GM21390 (cell line): ENCODE results near the gene CHMP6.

Source experiments
- ATAC-seq: cut with Tn5 transposase; IDR thresholded peaks from one replicate; pipeline ENCODE4 v1.9.1; 2021; ENCODE audit not compliant: unreplicated experiment

The CHMP6 gene

DNA sequence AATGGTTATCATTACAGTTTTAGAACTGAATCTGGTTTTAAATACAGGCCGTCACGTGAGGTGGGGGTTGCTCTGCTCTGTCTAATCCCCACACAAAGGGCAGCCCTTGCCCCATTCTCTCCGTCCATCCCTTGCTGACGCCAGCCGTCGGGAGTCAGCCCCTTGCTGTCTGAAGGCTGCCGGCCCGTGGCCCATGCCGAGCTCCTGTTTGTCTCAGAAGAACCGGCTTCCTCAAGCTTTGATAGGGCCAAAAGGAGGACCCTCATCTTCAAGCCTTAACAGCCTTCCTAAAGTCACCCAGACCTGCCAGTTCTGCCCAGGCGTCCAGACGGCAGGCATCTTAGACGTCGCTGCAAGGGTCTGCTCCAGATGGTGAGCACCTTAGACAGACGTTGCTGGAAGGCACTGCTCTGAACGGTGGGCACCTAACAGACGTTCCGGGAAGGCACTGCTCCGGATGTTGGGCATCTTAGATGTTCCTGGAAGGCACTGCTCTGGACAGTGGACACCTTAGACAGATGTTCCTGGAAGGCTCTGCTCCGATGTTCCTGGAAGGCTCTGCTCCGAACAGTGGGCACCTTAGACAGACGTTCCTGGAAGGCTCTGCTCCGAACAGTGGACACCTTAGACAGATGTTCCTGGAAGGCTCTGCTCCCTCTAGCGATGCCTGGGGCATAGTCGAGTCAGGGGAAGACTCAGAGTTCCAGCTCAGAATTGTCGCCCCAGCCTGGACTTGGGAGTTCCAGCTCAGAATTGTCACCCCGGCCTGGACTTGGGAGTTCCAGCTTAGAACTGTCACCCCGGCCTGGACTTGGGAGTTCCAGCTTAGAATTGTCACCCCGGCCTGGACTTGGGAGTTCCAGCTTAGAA is 35.1 kb upstream of the CHMP6 start:
- ATAC-seq = no peak

DNA sequence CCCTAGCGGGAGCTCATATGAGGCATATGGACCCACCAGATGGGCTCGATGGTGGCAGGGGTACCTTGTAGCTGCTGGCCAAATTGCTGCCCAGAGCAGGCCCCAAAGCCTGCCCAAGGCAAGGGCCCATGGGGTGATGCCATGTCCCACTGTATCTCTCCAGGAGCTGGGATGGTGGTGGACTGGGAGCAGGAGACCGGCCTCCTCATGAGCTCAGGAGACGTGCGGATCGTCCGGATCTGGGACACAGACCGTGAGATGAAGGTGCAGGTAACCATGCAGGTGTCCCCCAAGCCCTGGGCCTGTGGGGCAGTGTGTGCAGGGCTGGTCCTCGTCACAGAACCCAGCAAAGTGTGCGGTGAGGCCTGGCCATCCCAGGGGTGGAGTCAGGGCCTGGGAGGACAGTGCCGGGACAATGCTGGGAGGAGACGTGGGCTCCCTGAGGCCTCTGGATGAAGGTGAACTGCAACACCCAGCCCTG is 34.1 kb upstream of the CHMP6 start:
- ATAC-seq = no peak

DNA sequence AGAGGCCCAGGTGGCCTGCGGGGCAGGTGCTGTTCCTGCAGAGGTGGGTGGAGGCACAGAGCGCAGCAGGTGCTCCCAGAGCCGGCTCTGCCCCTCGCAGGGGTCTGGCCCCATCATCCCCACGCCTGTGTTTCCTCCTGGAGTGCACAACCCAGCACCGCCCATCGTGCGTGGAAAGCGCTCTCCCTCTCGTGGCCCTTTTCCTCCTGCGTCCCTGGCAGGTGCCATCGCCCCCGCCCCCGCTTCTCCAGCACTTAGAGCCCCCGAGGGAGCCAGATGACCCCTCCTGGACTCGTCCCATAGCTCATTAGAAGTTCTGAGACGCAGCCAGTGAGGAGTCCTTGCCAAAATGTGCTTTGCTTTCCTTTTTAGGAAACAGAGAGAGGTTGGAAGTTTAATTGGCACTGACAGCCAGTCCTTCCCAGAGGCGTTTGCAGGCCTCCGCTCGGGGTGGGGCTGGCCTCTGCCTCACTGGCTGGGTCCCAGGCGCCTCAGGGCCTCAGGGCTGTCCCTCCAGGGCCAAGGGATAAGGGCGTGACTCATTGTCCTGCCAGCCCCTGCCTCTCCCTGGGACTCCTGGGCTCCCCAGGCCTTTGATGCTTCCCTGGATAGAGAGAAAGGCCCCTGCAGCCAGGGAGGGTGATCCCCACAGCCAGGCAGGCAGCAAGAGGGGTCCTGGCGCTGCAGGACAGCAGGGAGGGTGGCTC is 32.2 kb upstream of the CHMP6 start:
- no peak for ATAC-seq

DNA sequence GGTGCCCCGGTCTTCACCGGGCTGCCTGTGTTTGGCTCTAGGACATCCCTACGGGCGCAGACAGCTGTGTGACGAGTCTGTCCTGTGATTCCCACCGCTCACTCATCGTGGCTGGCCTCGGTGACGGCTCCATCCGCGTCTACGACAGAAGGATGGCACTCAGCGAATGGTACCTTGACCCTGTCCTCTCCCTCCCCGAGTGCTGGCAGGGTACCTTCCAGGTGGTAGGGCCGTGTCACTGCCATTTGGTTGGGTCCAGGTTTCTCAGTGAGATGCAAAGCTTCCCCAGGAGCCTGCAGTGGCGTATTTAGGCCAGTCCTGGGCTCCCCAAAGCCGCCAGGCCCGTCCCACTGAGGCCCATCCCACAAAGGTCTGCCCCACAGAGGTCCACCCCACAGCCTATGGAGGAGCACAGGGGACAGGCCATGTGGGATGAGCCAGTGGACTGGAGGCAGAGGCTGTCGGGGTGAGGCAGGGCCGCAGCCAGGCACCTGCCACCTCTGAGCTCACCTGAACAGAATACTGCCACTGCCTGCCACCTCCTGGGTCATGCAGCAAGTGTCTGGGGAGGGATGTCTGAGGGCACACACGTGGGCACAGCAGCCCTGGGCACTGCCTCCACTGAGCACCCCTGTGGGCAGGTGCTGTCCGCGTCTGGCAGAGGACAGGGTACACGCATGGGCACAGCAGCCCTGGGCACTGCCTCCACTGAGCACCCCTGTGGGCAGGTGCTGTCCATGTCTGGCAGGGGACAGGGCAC is 31.4 kb upstream of the CHMP6 start:
- no peak for ATAC-seq

DNA sequence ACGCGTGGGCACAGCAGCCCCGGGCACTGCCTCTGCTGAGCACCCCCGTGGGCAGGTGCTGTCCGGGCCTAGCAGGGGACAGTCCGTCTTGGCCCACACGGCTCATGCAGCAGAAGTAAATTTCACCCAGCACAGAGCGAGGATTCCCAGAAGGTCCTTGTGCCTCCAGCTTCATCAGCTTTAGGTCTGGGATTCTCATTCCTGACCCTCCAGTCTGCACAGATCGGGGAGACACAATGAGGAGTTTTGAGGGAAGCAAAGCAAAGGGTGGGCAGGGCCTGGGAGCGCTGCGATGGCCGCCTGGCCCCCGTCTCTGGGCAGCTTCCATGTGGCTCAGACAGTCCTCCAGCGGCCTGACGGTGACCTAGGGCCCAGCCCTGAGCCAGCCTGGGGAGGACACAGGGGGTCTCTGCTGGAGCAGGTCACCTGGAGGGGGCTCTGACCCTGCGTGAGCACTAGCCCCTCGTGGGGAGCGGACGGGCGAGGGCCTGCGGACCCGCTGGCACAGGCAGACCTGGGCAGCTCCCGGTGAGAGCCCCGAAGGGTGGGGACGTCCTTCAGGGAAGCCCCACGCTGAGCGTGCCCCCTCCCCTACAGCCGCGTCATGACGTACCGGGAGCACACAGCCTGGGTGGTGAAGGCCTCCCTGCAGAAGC is 30.7 kb upstream of the CHMP6 start:
- no peak for ATAC-seq

DNA sequence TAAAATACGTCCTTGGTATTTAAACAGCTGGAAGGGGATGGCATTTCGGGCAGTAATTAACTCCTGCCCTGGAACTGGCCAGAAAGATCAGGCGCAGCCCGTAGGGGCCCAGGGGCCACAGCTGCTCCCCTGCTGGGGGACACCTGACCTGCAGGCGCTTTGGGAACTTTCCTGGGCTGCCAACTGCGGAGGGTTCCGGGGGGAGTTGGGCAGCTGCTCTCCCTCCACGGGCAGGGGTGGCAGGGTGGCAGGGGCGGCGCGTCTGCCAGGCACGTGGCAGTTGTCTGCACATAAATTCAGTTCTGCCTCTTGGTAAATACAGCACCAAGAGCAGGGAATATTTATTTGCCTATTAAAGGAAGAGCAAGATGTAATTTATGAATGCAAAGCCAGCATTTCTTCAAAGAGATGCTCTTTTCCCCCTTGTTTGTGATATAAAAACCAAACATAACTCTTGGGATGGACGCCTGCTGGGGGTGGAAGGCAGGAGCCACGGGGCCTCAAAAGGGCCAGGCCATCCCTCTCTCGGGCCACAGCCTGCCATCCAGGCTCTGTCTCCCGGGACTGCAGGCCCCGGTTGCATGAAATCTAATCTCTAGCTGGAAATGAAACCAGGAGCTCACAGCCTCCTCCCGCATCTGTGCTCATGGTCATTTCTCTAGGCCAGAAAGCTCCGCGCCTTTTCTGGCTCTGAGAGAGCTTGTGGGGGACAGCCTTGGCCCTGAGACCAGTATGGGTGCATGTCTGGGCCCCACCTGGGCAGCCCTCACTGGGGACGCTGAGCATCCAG is 29.9 kb upstream of the CHMP6 start:
- no peak for ATAC-seq

DNA sequence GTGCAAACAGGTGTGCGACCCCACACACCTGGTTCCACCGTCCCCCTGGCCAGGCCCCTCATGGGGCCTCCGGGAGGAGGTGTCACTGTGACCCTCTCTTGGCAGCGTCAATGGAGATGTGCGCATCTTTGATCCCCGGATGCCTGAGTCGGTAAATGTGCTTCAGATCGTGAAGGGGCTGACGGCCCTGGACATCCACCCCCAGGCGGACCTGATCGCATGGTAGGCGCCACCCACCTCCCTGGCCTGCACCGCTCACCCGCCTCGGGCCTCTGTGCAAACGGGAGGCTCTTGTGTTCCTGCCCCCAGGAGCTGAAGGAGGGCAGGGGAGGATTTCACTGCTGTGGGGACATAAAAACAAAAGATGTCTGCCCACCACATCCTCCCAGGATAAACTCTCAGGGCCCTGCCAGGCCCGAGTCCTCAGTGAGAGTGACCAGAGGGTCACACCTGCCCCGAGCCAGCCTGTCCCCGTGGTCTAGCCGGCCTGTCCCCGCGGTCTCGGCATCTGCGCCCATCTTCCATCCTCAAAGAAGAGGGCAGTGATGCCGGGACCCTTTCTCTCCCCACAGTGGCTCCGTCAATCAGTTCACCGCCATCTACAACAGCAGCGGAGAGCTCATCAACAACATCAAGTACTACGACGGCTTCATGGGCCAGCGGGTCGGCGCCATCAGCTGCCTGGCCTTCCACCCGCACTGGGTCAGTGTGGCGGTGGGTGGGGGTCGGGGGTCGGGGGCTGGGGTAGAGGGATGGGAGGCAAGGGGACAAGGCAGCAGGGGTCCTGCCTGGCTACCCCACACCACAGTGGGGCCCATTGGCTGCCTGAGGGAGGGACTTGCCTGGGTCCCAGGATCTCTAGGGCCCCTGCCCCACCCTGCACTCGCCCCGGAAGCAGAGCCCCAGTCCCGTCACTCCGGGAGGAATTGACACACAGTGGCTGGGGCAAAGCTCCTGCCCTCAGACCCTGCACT is 29.0 kb upstream of the CHMP6 start:
- ATAC-seq = no peak

DNA sequence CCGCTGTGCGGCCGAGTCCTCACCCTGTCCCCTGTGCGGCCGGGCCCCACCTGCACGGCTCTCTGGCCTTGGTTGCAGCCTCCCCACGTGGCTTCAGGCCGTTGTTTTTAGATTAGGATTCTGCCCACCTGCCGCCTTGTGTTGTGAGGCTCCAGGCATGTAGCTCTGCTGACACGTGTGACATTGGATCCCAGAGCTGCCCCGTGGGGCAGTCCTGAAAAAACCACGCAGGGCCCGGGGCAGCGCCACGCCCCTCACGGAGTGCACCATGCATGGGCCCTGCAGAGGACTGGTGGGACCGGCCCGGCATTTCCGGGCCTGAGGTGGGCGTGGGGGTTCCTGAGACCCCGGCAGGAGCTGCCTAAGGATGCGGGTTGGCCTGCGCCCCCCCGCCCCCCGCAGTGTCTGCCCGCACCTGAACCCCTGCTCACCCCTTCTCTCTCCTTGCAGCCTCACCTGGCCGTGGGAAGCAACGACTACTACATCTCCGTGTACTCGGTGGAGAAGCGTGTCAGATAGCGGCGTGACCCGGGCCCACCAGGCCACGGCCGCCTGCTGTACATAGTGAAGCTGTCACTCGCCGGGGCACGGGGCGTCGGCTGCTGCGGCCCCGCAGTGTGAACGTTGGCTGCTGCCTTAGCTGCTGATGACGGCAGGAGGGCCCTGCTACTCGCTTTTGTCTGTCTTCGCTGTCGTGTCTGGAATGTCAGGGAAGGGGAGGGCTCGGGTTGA is 27.7 kb upstream of the CHMP6 start:
- ATAC-seq = no peak

DNA sequence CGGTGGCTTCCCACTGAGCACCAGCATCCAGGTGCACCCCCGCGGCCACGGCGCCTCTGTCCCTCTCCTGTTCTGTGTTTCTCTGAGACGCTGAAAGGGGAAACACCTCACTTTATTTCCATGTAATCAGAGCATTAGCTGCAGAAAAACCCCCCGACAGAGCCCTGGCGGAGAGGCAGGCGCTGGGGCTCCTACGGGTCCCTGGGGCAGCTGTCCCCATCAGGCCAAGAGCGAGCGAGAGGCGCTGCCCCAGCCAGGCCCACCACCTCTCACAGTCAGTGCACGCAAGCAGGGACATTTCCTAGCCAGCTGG is 27.1 kb upstream of the CHMP6 start:
- ATAC-seq = no peak

DNA sequence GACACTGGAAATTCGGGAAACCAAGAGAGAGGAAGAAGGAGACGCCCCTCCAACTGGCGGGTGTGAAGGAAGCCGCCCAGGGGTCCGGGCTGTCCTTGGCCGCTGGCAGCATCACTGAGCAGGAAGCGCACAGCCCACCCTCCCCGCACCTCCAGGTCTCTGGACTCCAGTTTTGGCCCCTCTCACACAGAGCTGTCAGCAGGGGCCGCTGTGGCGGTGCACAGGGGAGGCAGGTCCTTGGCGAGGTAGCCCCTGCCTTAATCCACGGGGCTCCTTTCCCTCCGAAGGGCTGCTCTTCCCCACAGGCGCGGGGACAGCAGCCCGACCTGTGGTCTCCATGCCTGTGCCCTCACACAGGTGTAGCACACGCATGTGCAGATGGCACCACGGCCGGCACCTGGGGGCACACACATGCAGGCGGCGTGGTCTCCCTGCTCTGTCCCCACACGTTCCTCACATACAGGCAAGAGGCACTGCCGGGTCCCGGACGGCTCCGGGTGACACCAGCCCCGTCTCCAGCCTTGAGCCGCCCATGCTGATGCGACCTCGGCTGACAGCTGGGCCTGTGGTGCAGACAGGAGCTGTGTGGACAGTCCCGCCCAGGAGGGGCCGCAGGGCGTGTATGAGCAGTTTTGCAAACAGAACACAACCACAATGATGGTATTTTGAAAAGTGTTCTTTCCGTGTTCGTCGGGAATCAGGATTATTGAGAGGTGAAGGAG is 26.6 kb upstream of the CHMP6 start:
- ATAC-seq = no peak

DNA sequence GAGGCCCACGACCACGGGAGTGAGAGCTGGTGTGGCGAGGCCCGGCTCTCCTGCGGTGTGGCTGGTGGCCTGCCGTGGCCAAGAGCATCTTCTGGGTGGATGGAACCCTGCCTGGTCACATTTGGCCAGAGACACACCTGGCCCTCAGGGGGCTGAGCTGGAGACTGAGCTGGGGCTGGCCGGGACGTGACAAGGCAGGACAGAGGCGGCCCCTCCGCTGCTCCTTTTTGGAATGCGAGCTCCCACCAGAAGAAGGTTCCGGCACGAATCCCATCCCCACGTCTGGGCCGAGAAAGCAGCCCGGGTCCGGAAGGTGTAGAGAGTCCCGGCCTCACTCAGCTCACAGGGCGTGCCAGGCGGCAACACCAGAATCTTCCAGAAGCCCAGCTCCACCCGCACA is 26.0 kb upstream of the CHMP6 start:
- no peak for ATAC-seq

DNA sequence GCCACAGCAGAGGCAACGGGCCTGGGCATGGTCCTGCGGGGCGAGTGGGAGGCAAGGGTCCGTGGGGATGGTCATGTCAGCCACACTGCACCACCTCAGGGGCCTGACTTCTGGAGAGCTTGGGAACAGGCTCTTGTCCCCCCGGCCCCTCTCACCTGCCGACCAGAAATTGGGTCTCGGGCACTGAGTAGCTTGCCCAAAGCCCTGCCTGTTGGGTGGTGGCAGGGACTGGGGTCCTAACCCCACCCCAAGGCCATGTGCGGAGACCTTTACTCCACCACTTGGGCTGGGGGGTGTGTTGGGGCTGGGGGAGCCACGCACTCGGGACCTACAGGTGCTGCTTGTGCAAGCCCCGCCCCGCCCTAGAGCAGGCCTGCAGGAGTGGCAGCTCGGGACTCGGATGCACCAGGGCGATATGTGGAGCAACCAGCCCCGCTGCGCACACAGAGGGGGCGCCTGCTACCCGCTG is 24.2 kb upstream of the CHMP6 start:
- ATAC-seq = no peak

DNA sequence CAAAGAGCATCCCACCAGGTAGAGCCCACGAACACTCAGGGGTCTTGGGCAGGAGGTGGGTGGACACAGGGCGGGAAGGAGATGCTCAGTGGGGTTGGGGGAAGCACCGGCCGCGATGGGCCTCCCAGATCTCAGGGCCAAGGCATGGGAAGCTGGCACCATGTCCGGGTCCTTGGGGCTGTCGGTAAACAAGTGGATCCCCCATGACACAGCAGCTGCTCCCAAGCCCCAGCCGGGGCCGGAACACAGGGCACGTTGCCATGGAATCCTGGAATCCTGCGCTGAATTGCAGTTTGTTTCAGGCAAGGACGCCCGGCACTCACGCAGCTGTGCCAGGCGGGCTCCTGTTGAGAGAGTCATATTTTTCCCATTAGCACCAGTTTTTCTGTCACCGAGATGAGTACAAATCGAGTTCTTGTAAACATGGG is 23.0 kb upstream of the CHMP6 start:
- ATAC-seq = no peak

DNA sequence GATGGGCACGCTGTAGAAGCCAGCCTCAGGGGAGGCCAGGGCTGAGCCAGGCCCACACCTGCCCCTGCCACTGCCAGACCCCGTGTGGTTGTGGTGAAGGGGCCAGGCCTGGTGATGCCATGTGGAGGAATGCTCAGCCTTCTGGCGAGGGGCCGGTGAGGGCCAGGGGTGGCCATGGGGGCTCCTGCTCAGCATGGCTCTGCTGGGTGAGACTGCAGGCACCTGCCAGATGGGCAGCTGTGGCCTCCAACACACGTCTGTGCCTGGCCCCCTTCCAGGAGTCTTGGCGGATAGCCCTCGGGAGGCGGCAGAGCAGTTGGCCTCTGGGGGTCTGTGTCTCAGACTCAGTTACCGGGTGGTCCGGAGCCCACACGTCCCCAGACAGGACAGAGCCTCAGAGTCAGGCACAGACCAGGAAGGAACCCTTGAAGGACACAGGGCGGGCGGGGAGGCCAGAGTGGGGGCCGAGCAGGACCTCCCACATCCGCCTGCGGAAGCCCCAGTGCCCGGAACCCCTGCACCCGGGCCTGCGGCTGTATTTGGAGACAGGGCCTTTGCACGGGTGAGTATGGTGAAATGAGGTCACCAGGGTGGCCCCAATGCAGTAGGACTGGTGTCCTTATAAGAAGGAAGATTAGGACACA is 22.5 kb upstream of the CHMP6 start:
- no peak for ATAC-seq

DNA sequence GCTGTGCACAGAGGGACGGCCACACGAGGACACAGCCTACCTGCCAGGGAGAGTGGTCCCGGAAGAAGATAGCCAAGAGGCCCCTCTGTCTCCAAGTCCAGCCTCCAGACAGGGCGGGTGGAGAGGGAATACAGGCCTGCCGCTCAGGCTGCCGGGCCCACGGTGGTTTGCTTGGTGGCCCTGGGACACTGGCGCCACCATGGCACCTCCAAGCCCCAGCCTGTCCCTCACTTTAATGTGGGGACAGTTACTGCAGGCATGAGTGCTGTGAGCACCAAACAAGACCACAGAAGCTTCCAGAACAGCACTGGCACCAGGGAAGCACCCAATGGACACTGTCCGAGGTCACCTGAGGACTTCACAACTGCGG is 22.0 kb upstream of the CHMP6 start:
- no peak for ATAC-seq

DNA sequence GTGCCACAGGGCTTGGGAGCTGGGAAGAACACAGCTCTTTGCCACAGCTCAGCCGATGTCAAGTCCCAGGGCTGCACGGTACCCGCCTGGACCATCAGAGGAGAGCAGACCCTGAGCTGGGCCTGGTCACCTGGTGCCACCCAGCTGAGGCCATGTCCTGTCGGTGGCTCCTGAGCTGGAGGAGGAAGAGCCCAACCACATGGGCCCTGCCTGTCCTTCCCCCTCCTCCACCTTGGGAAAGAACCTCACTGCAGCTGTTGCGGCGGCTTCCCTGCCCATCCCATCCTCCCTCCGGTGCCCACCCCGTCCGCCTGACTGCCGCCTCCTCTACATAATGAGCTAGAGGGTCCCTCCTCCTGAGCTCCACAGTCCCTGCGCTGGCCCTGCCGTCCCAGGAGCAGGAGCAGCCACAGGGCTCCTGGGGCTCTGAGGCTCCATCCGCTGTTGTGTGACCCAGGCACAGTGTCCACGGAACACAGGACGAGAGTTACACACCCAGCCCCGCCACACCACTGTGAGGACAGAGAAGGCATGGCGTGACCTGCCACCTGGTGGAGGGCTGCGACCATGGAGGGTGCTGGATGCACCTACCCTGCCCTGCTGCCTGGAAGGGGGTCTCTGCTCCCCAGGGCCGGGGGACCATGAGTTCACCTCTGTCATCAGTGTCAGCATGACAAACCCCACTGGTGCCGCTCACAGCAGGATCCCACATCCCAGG is 21.4 kb upstream of the CHMP6 start:
- no peak for ATAC-seq
